ENCODE data around the gene COX5B. TPM values are rescaled to one million over a fixed set of nuclear protein-coding genes. Genes with fewer than 3 reads are reported as not detected.
"Not testable (repeated sequence)": the region's sequence is repeated elsewhere in the genome, so short reads cannot be mapped to it uniquely, and the experiment has no call there.

COX5B gene
- total RNA-seq, 1 donor from 2014 or later = 393 TPM

DNA sequence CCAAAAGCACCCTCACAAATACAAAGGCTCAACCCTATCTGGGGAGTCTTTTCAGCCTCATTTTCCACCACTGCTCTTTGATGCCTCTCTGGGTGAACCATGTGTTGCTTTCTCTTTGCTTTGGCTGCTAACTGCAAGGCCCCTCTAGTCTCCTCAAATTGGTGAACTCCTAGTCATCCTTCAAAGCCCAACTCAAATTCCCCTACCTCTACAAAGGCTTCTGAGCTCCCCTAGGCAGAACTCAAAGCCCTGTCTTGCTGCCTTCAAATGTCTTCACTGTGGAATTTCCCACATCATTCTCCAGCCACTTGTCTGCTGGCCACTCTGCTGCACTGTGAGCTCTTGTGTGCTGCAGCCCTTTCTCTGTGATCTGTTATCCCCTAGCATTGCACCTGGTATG, 22.9 kb upstream of the COX5B start:
- not testable (repeated sequence) for H3K36me3 ChIP-seq (ENCODE audit: control insufficient read depth, insufficient read depth, low read length); H3K4me3 ChIP-seq (ENCODE audit: low read depth, low read length); H3K27me3 ChIP-seq (ENCODE audit: control insufficient read depth, insufficient read depth, low read length)

DNA sequence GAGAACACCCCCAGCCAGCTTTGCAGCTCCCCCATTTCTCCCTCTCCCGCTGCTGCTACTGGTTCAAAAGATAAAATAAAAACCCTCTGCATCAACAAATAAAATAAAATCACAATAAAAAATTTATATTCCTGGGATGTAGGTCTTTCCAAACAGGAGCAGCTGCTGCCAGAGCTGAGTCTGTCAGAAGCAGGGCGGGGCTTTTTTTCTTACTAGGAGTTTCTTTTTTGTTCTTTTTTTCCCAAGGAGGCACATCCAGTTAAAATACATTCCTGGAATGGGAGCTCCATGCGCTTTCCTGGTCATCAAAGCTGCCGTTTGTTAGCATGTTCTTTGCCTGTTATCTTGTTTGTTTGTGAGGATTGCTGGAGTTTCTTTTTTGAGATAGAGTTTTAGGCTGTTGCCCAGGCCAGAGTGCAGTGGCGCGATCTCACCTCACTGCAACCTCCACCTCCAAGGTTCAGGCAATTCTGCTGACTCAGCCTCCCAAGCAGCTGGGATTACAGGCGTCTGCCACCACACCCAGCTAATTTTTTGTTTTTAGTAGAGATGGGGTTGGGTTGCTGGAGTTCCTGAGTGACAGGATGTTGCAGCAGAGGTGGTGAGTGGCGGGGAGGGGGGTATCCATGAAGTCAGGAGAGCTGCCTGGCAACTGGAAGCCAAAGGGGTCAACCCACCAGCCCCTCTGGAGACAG, 20.4 kb upstream of the COX5B start:
- H3K36me3 ChIP-seq (ENCODE audit: control insufficient read depth, insufficient read depth, low read length); H3K4me3 ChIP-seq (ENCODE audit: low read depth, low read length); DNase-seq (ENCODE audit: low read depth); H3K27me3 ChIP-seq (ENCODE audit: control insufficient read depth, insufficient read depth, low read length): not testable (repeated sequence)

More for the DNA sequence above, 22.9 kb upstream of the COX5B start:
- DNase-seq (ENCODE audit: low read depth) = not testable (repeated sequence)

DNA sequence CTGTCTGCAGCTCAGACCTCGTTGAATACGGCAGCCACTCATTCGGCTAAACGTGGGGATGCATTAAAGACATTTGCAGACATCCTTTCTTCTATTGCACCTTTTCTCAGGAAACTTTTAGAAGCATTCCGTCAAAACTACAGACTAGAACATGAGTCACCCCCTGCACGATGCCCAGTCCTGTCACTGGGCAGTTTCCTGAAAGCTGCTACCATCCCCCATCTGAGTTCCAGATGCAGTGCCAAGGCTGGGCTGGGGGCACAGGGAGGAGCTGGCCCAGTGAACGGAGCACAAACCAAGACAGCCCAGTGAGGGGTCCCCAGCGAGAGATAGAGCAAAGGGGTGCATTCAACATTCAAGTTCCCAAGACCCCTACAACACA, 19.8 kb upstream of the COX5B start:
- H3K4me3 ChIP-seq (ENCODE audit: low read depth, low read length); H3K27me3 ChIP-seq (ENCODE audit: control insufficient read depth, insufficient read depth, low read length); H3K36me3 ChIP-seq (ENCODE audit: control insufficient read depth, insufficient read depth, low read length); DNase-seq (ENCODE audit: low read depth): not testable (repeated sequence)

DNA sequence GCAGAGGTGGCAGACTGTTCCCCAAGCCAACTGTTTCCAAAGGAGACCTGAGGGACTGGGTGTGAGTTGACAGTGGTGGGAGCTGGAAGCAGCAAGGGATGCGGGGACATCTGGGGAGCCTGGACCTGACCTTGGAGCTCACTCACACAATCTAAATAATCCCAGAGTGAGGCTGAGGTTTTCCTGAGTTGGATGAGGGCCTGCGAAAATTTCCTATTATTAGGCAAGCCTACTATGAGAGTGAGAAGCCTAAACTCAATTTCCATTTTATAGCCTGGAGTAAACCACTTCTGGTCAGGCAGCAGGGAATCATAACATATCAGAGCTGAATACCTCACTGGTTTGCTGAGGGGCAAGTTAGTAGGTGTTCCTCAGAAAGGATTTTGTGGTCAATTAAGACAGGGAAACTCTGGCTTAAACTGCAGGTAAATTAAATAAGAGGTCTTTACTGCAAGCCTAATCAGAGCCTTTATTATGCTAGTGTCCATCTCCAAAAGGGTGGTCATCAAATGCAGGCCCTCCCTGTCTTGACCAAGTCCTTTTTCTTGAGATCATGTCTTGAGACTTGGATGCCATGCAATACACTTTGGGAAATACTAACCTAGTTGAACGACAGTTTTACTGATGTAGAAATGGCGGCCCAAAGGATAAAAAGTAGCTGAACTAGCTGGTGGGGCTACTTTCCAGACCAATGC, 1.7 kb upstream of the COX5B start:
- TF ChIP-seq, protein P1, sequence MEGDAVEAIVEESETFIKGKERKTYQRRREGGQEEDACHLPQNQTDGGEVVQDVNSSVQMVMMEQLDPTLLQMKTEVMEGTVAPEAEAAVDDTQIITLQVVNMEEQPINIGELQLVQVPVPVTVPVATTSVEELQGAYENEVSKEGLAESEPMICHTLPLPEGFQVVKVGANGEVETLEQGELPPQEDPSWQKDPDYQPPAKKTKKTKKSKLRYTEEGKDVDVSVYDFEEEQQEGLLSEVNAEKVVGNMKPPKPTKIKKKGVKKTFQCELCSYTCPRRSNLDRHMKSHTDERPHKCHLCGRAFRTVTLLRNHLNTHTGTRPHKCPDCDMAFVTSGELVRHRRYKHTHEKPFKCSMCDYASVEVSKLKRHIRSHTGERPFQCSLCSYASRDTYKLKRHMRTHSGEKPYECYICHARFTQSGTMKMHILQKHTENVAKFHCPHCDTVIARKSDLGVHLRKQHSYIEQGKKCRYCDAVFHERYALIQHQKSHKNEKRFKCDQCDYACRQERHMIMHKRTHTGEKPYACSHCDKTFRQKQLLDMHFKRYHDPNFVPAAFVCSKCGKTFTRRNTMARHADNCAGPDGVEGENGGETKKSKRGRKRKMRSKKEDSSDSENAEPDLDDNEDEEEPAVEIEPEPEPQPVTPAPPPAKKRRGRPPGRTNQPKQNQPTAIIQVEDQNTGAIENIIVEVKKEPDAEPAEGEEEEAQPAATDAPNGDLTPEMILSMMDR (IDR thresholded peaks at IDR 0.05; ENCODE audit: insufficient read depth, low read length, poor library complexity, severe bottlenecking) = no peak
- DNase-seq (ENCODE audit: low read depth) = no peak
- H3K36me3 ChIP-seq (ENCODE audit: control insufficient read depth, insufficient read depth, low read length) = no peaks in the 10 kb centered on the region
- H3K27me3 ChIP-seq (ENCODE audit: control insufficient read depth, insufficient read depth, low read length) = no peaks in the 10 kb centered on the region
- no peak overlapping the region for H3K4me3 ChIP-seq (ENCODE audit: low read depth, low read length)

DNA sequence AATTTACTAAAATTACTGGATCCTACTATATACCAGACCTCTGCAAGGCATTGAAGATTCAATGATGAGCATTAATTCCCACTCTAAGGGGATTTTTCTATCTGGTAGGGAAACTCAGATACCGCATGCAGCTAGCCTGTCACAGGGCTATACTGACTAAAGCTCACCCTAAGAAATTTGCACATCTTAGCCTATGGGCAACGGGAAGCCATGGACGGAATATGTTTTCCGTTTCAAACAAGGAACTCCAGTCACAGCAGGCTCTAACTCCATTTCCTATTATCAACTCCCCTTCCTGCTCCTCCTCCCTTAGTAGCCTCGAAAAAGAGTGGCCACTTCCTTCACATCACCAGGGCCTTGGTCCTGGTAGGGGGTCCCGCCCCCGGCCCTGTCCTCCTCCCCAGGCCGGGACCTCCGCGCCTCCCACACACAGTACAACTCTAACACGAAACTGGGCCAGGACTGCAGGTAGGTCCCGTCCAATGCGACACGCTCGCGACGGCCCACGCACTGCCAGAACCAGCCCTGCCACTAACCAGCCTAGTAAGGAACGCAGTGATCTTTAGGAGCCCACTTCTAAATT, 659 bp upstream of the COX5B start:
- no peaks in the 10 kb centered on the region for H3K27me3 ChIP-seq (ENCODE audit: control insufficient read depth, insufficient read depth, low read length)
- TF ChIP-seq, protein P1 (IDR thresholded peaks at IDR 0.05; ENCODE audit: insufficient read depth, low read length, poor library complexity, severe bottlenecking) = no peak
- H3K36me3 ChIP-seq (ENCODE audit: control insufficient read depth, insufficient read depth, low read length) = no peaks in the 10 kb centered on the region
- no peak for DNase-seq (ENCODE audit: low read depth)
- H3K4me3 ChIP-seq (ENCODE audit: low read depth, low read length) = peak overlapping the region; percentile 96

DNA sequence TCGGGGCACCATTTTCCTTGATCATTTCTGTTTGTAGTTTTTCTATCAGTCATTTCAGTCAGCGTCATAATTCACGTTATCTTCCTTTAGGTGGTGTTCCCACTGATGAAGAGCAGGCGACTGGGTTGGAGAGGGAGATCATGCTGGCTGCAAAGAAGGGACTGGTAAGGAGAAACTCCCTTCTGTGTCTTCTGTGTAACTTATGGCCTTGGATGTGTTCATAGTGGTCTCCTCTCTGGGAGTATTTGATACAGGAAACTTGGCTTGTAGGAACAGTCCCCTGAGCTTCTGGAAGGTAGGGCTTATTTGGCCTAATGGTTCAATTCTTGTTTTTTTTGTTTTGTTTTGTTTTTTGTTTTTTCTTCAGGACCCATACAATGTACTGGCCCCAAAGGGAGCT, 1.1 kb downstream of the COX5B start:
- TF ChIP-seq, protein P1 (IDR thresholded peaks at IDR 0.05; ENCODE audit: insufficient read depth, low read length, poor library complexity, severe bottlenecking) = no peak
- Histone ChIP-seq H3K27me3 (ENCODE audit: control insufficient read depth, insufficient read depth, low read length) (no peaks in the 10 kb centered on the region), H3K4me3 (ENCODE audit: low read depth, low read length) (peak overlapping the region; percentile 96), H3K36me3 (ENCODE audit: control insufficient read depth, insufficient read depth, low read length) (no peaks in the 10 kb centered on the region)
- DNase-seq (ENCODE audit: low read depth) = no peak

- H3K36me3 ChIP-seq (ENCODE audit: control insufficient read depth, insufficient read depth, low read length) = peaks cover 2% of the 10 kb centered on the region
- no peak for DNase-seq (ENCODE audit: low read depth)
- H3K4me3 ChIP-seq (ENCODE audit: low read depth, low read length) = no peak overlapping the region
- TF ChIP-seq, protein P1 (IDR thresholded peaks at IDR 0.05; ENCODE audit: insufficient read depth, low read length, poor library complexity, severe bottlenecking) = no peak
- H3K27me3 ChIP-seq (ENCODE audit: control insufficient read depth, insufficient read depth, low read length) = no peaks in the 10 kb centered on the region
Measured at GRCh38 chr2:97651114-97651513, 5.3 kb downstream of the COX5B start.
